Activated naive CD8-positive, alpha-beta T cell treated with anti-CD3 and anti-CD28 coated beads, Interleukin-2, amount 50 U/mL, for 24 hours (primary cell): ENCODE results near the gene BCL7A.
A peak's percentile ranks its signal among the peaks of the same experiment; 100 is the strongest.

Experiments
- ATAC-seq: fragments of 150-1000 bp; cut with Tn5 transposase; one replicate; pipeline ENCODE4 v1.10.0; 2021
- DNase-seq: peaks from one replicate; pipeline ENCODE4 v3.0.0; 2021
- H3K27ac Mint-ChIP-seq: one replicate; pipeline ENCODE4 v1.8.0; 2021; ENCODE audit warnings: mild to moderate bottlenecking, mixed read lengths
- H3K27me3 Mint-ChIP-seq: one replicate; pipeline ENCODE4 v1.8.0; 2021; ENCODE audit warnings: mixed read lengths
- H3K36me3 Mint-ChIP-seq: one replicate; pipeline ENCODE4 v1.8.0; 2021; ENCODE audit warnings: low read depth, mixed read lengths
- H3K4me1 Mint-ChIP-seq: one replicate; pipeline ENCODE4 v1.8.0; 2021; ENCODE audit warnings: mixed read lengths
- H3K4me3 Mint-ChIP-seq: one replicate; pipeline ENCODE4 v1.8.0; 2021; ENCODE audit warnings: mild to moderate bottlenecking, moderate library complexity, mixed read lengths
- H3K9me3 Mint-ChIP-seq: one replicate; pipeline ENCODE4 v1.8.0; 2021; ENCODE audit warnings: mixed read lengths

BCL7A gene

DNA sequence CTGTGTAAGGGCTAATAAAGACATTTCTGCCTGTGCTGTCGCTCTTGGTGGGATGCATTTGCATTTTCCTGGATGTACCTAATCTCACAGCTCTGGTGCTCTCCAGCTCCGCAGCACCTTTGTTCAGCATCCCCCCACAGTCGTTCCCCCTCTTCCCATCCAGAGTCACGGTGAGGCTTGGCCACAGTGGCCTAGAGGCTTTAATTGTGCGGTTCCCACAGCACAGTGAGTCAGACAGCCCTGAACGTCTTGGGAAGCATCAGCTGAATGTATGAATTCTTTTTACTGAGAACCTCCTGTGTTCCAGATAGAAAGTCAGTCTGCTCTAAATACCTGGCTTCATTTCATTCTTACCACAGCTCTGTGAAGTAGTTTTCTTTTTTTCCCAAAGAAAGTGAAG lies 85.6 kb downstream of the BCL7A start:
- H3K27ac Mint-ChIP-seq = peak overlapping the region; percentile 97
- no peaks in the 10 kb centered on the region for H3K9me3 Mint-ChIP-seq
- no peaks in the 10 kb centered on the region for H3K27me3 Mint-ChIP-seq
- H3K36me3 Mint-ChIP-seq = peaks cover 11% of the 10 kb centered on the region
- ATAC-seq = no peak
- H3K4me3 Mint-ChIP-seq = no peak overlapping the region
- peaks cover 86% of the 10 kb centered on the region for H3K4me1 Mint-ChIP-seq
- DNase-seq = no peak

DNA sequence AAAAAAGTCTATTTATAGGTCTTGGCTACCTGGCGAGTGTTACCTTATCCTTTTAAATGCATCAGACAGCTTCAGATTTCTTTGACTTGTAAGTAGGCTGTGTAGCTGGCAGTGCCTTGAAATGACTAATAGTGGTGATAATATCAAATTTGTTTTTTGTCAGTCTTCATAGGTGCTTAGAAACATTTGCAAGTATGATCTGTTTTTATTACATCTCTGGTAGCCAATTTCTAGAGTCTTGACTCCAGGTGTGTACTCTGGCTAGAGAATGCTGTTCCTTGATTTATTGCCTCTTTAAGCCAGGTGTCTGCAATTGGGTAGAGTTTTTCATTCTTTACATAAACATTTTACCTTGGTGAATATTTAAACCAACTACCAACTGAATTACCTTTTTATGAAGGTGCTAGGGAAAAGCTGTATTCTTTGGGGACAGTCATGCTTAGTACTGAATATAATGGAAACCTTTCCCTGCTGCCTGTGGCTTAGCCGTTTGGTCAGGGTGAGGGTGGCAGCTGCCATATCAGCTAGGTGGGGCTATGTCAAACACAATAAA lies 89.5 kb downstream of the BCL7A start:
- H3K36me3 Mint-ChIP-seq = peaks cover 9% of the 10 kb centered on the region
- no peak overlapping the region for H3K27ac Mint-ChIP-seq
- H3K4me3 Mint-ChIP-seq = no peak overlapping the region
- H3K9me3 Mint-ChIP-seq = no peaks in the 10 kb centered on the region
- no peak for DNase-seq
- peaks cover 64% of the 10 kb centered on the region for H3K4me1 Mint-ChIP-seq
- no peaks in the 10 kb centered on the region for H3K27me3 Mint-ChIP-seq
- ATAC-seq = no peak
